BLaER1 treated with 17β-estradiol and CSF1 and Interleukin-3, amounts not matched to agents 10 nM and 100 nM (cell line): Measurements from ENCODE around the gene DNAJB6.

Source experiments
- H3K27ac ChIP-seq, 11 experiments: shearing (Covaris generic); formaldehyde crosslinking; 2 replicates each; pipeline ENCODE4 v1.8.1; 2022
- H3K27me3 ChIP-seq, 11 experiments: shearing (Covaris generic); formaldehyde crosslinking; 2 replicates each; pipeline ENCODE4 v1.8.1; 2022
- H3K36me3 ChIP-seq, 11 experiments: shearing (Covaris generic); formaldehyde crosslinking; 2 replicates each; pipeline ENCODE4 v1.8.1; 2022
- H3K4me1 ChIP-seq, 10 experiments: shearing (Covaris generic); formaldehyde crosslinking; 2 replicates each; pipeline ENCODE4 v1.8.1; 2022
- H3K4me2 ChIP-seq, 11 experiments: shearing (Covaris generic); formaldehyde crosslinking; 2 replicates each; pipeline ENCODE4 v1.8.1; 2022
- H3K4me3 ChIP-seq, 10 experiments: shearing (Covaris generic); formaldehyde crosslinking; 2 replicates each; pipeline ENCODE4 v1.8.1; 2022
- H3K9ac ChIP-seq, 11 experiments: shearing (Covaris generic); formaldehyde crosslinking; 2 replicates each; pipeline ENCODE4 v1.8.1; 2022
- H3K9me3 ChIP-seq, 11 experiments: shearing (Covaris generic); formaldehyde crosslinking; replicated peaks in 1 of 11; 2 replicates each; pipeline ENCODE4 v1.8.1; 2022
- H4K20me1 ChIP-seq, 11 experiments: shearing (Covaris generic); formaldehyde crosslinking; 2 replicates each; pipeline ENCODE4 v1.8.1; 2022
- Cebpa-rat ChIP-seq, 11 experiments: shearing (Covaris generic); IDR thresholded peaks; 2 replicates each; pipeline ENCODE4 v1.8.1; 2022

DNAJB6 gene

DNA sequence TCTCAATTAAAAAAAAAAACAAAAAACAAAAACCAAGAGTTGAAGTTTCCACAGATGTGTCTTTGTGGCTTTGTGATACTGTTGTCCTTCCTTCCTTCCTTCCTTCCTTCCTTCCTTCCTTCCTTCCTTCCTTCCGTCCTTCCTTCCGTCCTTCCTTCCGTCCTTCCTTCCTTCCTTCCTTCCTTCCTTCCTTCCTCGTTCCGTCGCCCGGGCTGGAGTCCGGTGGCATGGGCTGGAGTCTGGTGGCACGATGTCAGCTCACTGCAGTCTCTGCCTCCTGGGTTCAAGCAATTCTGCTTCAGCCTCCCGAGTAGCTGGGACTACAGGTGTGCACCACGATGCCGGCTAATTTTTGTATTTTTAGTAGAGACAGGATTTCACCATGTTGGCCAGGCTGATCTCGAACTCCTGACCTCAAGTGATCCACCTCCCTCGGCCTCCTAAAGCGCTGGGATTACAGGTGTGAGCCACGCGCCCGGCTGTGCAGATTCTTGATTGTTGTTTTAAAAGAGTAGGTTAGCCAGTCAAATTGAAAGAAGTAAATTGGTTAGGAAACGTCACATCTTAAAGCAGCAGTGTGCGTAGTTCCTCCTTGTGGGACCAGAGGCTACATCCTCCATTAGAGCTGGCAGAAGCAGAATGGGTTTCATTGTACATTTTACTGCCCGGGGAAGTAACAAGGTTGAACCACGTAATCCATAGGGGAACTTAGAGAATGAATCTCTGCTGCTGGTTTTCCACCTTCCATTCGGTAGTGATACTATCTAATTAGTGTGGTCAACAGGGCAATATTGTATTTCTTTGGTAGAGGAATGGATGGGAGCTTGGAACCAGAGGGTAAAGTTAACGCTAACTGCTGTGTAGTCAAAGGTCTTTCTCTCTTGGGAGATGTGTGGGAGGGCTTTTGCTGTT, 20.6 kb downstream of the DNAJB6 start:
- H4K20me1 ChIP-seq = peaks cover 100% of the 10 kb centered on the region in 11 experiments
- peaks cover 59 to 98% (median 87%) of the 10 kb centered on the region in 11 experiments for H3K36me3 ChIP-seq
- TF ChIP-seq Cebpa-rat (IDR thresholded peaks at IDR 0.05) = no peak
- H3K9ac ChIP-seq = no peak overlapping the region
- H3K27me3 ChIP-seq = no peaks in the 10 kb centered on the region
- H3K27ac ChIP-seq = peak overlapping the region in 3 of 11 experiments; percentile 20 to 36 (median 32); a peak in 3 of 22 replicates
- H3K4me1 ChIP-seq = peaks cover 40 to 61% (median 56%) of the 10 kb centered on the region in 10 experiments
- peaks cover 0 to 12% (median 0%) of the 10 kb centered on the region in 11 experiments; a peak in 3 of 22 replicates for H3K9me3 ChIP-seq
- H3K4me2 ChIP-seq = peak overlapping the region; percentile 33 to 61 (median 45); a peak in 21 of 22 replicates
- H3K4me3 ChIP-seq = no peak overlapping the region

DNA sequence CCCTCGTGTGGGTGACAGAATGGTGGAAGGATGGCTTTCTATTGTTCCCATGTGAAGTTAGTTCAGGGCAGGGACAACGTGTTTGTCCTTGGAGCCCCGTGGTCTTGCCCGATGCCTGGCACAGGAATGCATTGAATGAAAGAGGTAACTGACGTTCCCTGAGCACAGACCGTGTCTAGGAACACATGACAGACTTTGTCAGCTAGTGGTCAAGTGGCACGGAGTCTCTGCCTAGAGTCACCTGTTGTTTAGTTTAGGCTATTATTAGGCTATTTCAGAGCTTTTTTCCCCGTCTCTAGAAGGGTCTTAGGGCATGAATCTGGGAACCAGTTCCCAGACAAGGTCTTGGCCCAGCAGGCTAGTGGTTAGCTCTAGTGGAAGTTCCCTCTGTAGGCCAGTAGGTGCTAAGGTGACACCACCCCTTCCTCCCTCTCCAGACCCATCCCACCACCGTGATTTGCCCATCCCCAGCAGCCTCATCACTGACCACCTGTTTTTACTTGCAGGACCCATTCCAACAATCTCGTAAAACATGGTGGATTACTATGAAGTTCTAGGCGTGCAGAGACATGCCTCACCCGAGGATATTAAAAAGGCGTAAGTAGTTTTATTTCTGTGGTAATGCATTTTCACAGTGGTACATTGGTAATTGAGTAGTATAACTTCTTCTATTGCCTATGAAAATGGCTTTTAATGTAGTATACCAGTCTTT, 21.4 kb downstream of the DNAJB6 start:
- Histone ChIP-seq H3K27me3 (no peaks in the 10 kb centered on the region), H4K20me1 (peaks cover 100% of the 10 kb centered on the region in 11 experiments), H3K9ac (no peak overlapping the region), H3K4me2 (peak overlapping the region in 4 of 11 experiments; percentile 45 to 61 (median 55); a peak in 8 of 22 replicates), H3K27ac (no peak overlapping the region; a peak in 1 of 22 replicates), H3K9me3 (peaks cover 0 to 12% (median 0%) of the 10 kb centered on the region in 11 experiments; a peak in 3 of 22 replicates), H3K4me3 (no peak overlapping the region), H3K4me1 (peaks cover 32 to 58% (median 53%) of the 10 kb centered on the region in 10 experiments), H3K36me3 (peaks cover 67 to 100% (median 94%) of the 10 kb centered on the region in 11 experiments)
- no peak for TF ChIP-seq Cebpa-rat (IDR thresholded peaks at IDR 0.05)

DNA sequence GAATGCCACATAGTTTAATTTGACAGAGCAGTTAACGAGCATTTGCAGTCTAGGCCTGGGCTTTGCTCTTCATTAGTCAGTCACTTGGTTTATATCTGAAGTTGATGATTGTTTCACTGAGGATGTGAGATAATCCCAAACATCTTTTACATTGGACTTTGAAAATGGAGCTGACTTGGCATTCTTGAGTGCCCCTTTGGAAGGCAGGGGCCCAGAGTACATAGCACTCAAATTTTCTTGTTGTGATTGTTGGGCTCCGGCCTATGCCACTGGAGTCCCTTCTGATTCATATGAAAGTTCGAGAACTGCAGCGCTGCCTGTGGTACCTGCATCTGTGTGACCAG, 21.9 kb downstream of the DNAJB6 start:
- Histone ChIP-seq H3K9ac (no peak overlapping the region), H3K9me3 (peaks cover 0 to 12% (median 0%) of the 10 kb centered on the region in 11 experiments; a peak in 3 of 22 replicates), H3K36me3 (peaks cover 72 to 100% (median 97%) of the 10 kb centered on the region in 11 experiments), H3K4me2 (no peak overlapping the region), H4K20me1 (peaks cover 100% of the 10 kb centered on the region in 11 experiments), H3K27me3 (no peaks in the 10 kb centered on the region), H3K27ac (no peak overlapping the region), H3K4me3 (no peak overlapping the region), H3K4me1 (peaks cover 35 to 58% (median 48%) of the 10 kb centered on the region in 10 experiments)
- TF ChIP-seq Cebpa-rat (IDR thresholded peaks at IDR 0.05) = no peak

DNA sequence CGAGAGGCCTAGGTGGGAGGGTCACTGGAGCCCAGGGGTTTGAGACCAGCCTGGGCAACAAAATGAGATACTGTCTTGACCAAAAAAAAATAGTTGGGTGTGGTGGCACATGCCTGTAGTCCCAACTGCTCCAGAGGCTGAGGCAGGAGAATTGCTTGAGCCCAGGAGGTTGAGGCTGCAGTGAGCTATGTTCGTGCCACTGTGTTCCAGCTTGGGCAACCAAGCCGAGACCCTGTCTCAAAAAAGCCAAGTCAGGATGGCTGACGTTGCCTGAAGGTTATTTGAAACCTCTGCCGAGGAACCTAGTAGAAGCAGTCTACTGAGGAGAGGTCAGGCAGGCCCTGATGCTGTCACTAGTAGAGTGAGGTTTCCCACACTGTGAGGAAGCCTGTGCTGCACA, 22.8 kb downstream of the DNAJB6 start:
- H3K36me3 ChIP-seq = peaks cover 81 to 100% (median 97%) of the 10 kb centered on the region in 11 experiments
- H3K27ac ChIP-seq = no peak overlapping the region
- H3K9ac ChIP-seq = no peak overlapping the region
- peaks cover 0 to 12% (median 0%) of the 10 kb centered on the region in 11 experiments; a peak in 3 of 22 replicates for H3K9me3 ChIP-seq
- H3K27me3 ChIP-seq = no peaks in the 10 kb centered on the region
- no peak overlapping the region for H3K4me3 ChIP-seq
- peaks cover 100% of the 10 kb centered on the region in 11 experiments for H4K20me1 ChIP-seq
- peaks cover 35 to 56% (median 48%) of the 10 kb centered on the region in 10 experiments for H3K4me1 ChIP-seq
- no peak for TF ChIP-seq Cebpa-rat (IDR thresholded peaks at IDR 0.05)
- no peak overlapping the region for H3K4me2 ChIP-seq

DNA sequence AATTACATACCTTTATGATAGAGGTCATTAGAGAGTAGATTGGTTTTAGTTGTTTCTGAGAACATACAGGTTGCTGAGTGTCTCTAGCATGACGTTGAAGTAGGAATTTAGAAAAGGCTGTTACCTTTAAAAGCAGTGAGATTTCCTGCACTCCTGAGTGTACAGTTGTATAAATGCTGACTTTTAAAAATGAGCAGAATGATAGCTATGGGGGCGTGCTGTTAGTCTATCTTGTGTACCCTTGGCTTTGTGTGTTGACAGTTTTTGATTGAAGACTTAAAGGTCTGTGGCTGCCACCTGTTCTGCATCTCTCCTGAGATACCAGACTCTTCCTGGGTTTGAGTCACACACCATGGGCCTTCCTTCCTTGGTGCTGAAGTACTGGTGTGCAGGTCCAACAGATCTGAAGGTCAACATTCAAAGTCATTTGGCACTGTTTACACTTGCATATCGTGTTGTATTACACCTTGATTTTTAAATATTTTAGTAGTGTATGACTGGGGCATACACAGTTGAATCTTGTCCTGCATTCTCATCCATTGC, 23.8 kb downstream of the DNAJB6 start:
- Histone ChIP-seq H3K36me3 (peaks cover 87 to 100% (median 97%) of the 10 kb centered on the region in 11 experiments), H3K4me1 (peaks cover 25 to 53% (median 38%) of the 10 kb centered on the region in 10 experiments), H3K27ac (no peak overlapping the region), H4K20me1 (peaks cover 100% of the 10 kb centered on the region in 11 experiments), H3K27me3 (no peaks in the 10 kb centered on the region), H3K4me2 (no peak overlapping the region), H3K9me3 (peaks cover 0 to 7% (median 0%) of the 10 kb centered on the region in 11 experiments; a peak in 3 of 22 replicates), H3K4me3 (no peak overlapping the region), H3K9ac (no peak overlapping the region)
- no peak for TF ChIP-seq Cebpa-rat (IDR thresholded peaks at IDR 0.05)

DNA sequence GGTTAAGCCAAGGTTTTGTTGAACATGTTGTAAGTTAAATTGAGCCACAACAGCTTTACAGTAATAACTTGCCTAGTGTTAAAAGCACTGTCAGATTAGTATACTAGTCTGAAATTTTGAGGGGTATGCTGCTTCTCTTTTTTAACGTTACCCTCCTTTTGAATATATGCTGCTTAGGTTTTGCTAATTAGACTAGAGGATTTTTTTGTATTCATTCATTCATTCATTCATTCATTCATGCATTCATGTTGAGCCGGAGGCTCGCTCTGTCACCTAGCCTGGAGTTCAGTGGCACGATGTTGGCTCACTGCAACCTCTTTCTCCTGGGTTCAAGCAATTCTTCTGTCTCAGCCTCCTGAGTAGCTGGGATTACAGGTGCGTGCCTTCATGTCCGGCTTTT, 24.7 kb downstream of the DNAJB6 start:
- no peak overlapping the region for H3K27ac ChIP-seq
- no peak overlapping the region for H3K4me2 ChIP-seq
- H3K4me3 ChIP-seq = no peak overlapping the region
- H4K20me1 ChIP-seq = peaks cover 100% of the 10 kb centered on the region in 11 experiments
- H3K27me3 ChIP-seq = no peaks in the 10 kb centered on the region
- peaks cover 15 to 48% (median 29%) of the 10 kb centered on the region in 10 experiments; a peak in 19 of 20 replicates for H3K4me1 ChIP-seq
- no peak overlapping the region for H3K9ac ChIP-seq
- no peaks in the 10 kb centered on the region for H3K9me3 ChIP-seq
- peaks cover 88 to 100% (median 98%) of the 10 kb centered on the region in 11 experiments for H3K36me3 ChIP-seq
- no peak for TF ChIP-seq Cebpa-rat (IDR thresholded peaks at IDR 0.05)

DNA sequence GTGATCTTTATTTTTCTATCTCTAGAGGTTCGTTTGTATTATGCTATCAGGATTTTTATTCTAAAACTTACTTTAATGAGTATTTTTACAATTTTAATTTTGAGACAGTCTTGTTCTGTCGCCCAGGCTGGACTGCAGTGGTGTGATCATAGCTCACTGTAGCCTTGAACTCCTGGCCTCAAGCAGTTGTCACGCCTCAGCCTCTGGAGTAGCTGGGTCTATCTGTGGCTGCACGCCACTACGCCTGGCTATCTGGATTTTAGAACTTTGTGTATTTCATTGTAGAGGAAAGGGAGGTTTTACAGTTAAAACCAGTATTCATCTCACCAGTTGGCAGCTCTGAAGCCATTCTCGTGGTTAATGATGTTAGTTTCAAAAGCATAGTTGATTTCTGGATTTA, 25.9 kb downstream of the DNAJB6 start:
- Histone ChIP-seq H3K9ac (no peak overlapping the region), H3K27ac (no peak overlapping the region), H3K27me3 (no peaks in the 10 kb centered on the region), H3K9me3 (no peaks in the 10 kb centered on the region), H3K4me3 (no peak overlapping the region), H3K4me2 (peak overlapping the region in 3 of 11 experiments; percentile 47 to 52 (median 48); a peak in 2 of 22 replicates), H3K4me1 (peaks cover 3 to 38% (median 18%) of the 10 kb centered on the region in 10 experiments; a peak in 16 of 20 replicates), H3K36me3 (peaks cover 100% of the 10 kb centered on the region in 11 experiments), H4K20me1 (peaks cover 100% of the 10 kb centered on the region in 11 experiments)
- no peak for TF ChIP-seq Cebpa-rat (IDR thresholded peaks at IDR 0.05)

DNA sequence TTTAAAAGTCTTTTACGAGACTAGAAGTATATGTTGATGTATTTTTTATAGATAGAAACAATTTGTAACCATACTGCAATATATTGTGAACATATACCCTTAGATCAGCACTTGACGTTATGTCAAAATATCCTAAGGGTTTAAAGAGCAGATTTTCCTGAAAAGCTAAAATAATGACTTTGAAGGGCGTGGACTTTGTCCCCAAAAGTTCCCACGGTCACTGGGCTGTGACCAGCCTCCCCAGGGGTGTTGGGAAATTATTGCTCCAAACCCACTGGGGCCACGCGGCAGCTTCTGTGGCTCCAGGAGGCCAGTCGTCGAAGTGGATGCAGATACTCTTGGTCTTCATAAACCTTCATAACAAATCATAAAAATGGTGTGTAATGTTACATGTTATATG, 29.9 kb downstream of the DNAJB6 start:
- TF ChIP-seq Cebpa-rat (IDR thresholded peaks at IDR 0.05) = no peak
- H3K9ac ChIP-seq = no peak overlapping the region
- H4K20me1 ChIP-seq = peaks cover 90 to 100% (median 99%) of the 10 kb centered on the region in 11 experiments
- H3K27me3 ChIP-seq = no peaks in the 10 kb centered on the region
- H3K4me2 ChIP-seq = no peak overlapping the region
- H3K4me1 ChIP-seq = peaks cover 0 to 38% (median 15%) of the 10 kb centered on the region in 10 experiments; a peak in 11 of 20 replicates
- H3K9me3 ChIP-seq = no peaks in the 10 kb centered on the region
- H3K4me3 ChIP-seq = no peak overlapping the region
- H3K36me3 ChIP-seq = peaks cover 98 to 100% (median 100%) of the 10 kb centered on the region in 11 experiments
- H3K27ac ChIP-seq = no peak overlapping the region
